GM12875 (cell line): ENCODE measurements around the gene PPM1J.

Experiments
- H3K4me3 ChIP-seq: one replicate; pipeline ENCODE4 v1.5.1; 2011; ENCODE audit warnings: low read depth, low read length, control low read depth
- CTCF ChIP-seq: IDR thresholded peaks from 2 replicates; pipeline ENCODE4 v1.5.1; 2011; ENCODE audit warnings: low read depth, mild to moderate bottlenecking, control low read depth, inconsistent platforms, low read length, moderate library complexity, borderline replicate concordance; ENCODE audit not compliant: insufficient read depth

PPM1J gene

DNA sequence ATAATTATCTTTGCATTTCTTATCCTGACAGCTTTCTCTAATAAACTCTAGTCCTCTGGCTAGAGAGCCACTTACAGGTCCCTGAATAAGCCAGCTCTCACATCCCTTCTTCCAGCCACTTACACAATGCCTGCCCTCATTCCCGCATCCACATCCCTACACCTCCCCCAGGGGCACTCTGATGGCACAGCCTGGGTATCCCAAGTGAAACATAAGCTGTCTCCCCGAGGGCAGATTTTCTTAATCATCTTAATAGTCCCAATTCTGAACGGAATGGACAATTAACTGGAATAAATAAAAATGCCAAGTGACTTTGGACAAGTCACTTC lies 13.1 kb downstream of the PPM1J start:
- H3K4me3 ChIP-seq: no peak overlapping the region
- no peak for TF ChIP-seq CTCF

- no peak for TF ChIP-seq CTCF
- H3K4me3 ChIP-seq: no peak overlapping the region
Observed at GRCh38 chr1:112701227-112702066, 13.7 kb downstream of the PPM1J start.

GRCh38 chr1:112700290-112701226 lies 14.6 kb downstream of the PPM1J start:
- no peak overlapping the region for H3K4me3 ChIP-seq
- TF ChIP-seq CTCF: no peak

DNA sequence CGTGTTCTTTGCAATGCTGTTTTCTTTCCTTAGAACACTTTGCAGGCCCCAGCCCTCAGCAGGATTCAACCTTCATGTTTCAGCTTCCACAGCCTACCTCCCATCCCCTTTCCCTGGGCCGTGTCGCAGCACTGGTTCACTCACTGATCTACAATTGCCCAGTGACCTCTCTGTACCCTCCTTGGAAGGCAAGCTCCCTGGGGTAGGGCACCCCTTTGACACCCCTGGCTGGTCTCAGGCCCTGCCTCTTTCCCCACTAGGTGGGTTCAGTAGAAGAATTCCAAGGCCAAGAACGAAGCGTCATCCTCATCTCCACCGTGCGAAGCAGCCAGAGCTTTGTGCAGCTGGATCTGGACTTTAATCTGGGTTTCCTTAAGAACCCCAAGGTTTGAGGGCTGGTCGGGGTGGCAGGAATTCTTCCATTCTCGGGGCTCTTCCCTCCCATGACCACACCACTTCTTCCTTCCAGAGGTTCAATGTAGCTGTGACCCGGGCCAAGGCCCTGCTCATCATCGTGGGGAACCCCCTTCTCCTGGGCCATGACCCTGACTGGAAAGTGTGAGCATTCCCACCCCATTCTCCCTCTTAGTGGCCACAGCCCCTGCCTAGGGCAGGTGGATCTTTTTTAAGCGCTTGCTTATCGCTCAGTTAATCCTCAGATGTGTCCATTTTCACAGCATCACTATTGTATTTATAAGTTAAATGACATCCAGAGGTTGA lies 15.5 kb downstream of the PPM1J start:
- no peak overlapping the region for H3K4me3 ChIP-seq
- no peak for TF ChIP-seq CTCF

- no peak overlapping the region for H3K4me3 ChIP-seq
- no peak for TF ChIP-seq CTCF
Observed at GRCh38 chr1:112698366-112699310, 16.5 kb downstream of the PPM1J start.

DNA sequence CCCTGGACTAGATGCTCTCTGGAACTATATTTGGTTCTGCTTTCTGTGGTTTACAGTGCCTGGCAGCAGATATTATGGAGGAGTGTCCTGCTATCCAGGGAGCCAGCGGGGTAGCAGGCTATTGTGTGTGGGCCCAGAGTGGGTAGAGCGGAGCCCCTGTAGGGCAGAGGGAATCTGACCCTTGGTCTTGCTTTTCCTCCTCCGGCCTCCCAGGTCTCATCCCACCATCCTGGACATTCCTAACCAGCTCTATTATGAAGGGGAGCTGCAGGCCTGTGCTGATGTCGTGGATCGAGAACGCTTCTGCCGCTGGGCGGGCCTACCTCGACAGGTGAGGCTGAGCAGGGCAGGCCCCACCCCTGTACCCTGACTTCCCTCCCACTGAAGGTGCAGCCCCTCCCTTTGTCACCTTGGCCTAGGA lies 17.3 kb downstream of the PPM1J start:
- no peak for TF ChIP-seq CTCF
- no peak overlapping the region for H3K4me3 ChIP-seq
